Kidney glomerular epithelial cell (primary cell): ENCODE data around the gene CHRNA3.
"Not testable (repeated sequence)": the region's sequence is repeated elsewhere in the genome, so short reads cannot be mapped to it uniquely, and the experiment has no call there.

Experiments used
- DNase-seq: peaks from one replicate; lab custom pipeline; 2025; lab: John Stamatoyannopoulos, UW

CHRNA3 gene

DNA sequence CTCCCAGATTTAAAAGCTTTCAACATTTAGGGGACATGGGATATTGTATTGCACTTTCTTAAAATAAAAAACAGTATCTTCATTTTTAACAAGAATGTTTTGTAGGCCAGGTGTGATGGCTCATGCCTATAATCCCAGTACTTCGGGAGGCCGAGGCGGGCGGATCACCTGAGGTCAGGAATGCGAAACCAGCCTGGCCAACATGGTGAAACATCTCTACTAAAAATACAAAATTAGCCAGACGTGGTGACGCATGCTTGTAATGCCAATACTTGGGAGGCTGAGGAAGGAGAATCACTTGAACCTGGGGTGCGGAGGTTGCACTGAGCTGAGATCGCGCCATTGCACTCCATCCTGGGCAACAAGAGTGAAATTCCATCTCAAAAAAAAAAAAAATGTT, 60.6 kb downstream of the CHRNA3 start:
- not testable (repeated sequence) for DNase-seq

DNA sequence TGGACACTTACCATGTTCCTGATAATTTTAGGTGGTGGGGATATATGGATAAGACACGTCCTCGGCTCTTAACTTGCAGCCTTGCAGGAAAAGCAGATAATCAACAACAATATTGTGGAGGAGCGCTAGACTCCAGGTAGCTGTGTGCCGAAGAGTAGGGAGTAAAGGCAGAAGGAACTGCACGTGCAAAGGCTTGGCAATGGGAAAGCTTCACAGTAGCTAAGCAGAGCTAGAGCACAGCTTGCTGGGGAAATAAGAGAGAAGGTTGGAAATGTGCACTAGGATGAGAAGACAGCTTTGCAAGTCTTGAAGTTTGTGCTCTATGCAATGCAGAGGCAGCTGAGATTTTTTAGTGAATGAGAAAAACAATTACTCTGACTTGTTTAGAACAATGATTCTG, 68.2 kb downstream of the CHRNA3 start:
- DNase-seq: no peak

DNA sequence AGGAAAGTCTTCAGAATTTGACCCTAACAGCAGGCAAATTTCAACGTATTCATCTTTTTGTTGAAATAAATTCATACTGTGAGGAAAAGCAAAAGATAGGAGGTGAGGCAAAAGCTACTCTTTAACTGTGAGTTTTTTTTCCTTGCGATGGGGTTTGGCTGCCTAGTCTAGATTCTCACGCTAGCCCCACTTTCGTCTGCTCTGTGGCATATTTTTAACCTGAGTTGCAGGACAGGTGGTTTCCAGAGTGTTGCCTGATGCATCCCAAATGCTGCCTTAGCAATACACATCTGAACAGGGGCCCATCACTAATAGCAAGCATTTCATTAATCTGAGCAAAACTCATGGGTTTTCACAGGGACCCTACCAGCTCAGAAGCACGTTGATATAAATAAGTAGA, 68.9 kb downstream of the CHRNA3 start:
- DNase-seq: no peak

DNA sequence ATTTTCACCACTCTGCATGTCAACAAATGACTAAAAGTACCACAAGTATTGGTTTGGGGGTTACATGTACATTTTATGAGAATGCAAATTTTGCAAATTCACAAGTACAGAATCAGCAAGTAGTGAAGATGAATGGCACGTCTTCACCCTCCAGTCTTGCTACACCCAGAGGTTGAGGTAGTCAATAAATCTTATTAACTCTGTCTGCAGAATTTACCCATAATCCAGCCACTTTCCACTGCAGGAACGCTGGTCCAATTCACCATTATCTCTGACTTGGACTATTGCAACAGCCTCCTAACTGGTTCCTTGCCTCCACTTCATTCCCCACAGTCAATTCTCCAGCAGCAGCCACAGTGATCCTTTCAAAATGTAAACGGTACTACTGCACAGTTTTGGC, 70.0 kb downstream of the CHRNA3 start:
- DNase-seq: no peak

DNA sequence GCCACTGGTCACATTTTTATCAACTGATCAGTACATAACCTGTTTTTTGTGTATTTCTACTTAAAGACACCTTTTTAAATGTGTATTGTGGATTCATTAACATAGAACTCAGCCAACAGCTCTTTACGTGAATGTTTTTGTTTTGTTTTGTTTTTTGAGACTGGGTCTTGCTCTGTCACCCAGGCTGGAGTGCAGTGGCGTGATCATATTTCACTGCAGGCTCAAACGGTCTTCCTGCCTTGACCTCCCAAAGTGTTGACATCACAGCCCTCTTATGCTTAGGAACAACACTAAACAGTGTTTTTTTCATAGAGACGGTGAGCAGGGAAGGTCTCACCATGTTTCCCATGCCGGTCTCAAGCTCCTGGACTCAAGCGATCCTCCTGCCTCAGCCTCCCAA, 70.6 kb downstream of the CHRNA3 start:
- DNase-seq: no peak
